SKM-1 treated with dmso at 0.1 percent for 144 hours (cell line): Measurements from ENCODE around the gene PSENEN.
"Not testable (repeated sequence)": the region's sequence is repeated elsewhere in the genome, so short reads cannot be mapped to it uniquely, and the experiment has no call there.

Source experiments
- DNase-seq: peaks from one replicate; lab custom pipeline; 2025; ENCODE audit not compliant: unreplicated experiment; lab: John Stamatoyannopoulos, UW

PSENEN gene

DNA sequence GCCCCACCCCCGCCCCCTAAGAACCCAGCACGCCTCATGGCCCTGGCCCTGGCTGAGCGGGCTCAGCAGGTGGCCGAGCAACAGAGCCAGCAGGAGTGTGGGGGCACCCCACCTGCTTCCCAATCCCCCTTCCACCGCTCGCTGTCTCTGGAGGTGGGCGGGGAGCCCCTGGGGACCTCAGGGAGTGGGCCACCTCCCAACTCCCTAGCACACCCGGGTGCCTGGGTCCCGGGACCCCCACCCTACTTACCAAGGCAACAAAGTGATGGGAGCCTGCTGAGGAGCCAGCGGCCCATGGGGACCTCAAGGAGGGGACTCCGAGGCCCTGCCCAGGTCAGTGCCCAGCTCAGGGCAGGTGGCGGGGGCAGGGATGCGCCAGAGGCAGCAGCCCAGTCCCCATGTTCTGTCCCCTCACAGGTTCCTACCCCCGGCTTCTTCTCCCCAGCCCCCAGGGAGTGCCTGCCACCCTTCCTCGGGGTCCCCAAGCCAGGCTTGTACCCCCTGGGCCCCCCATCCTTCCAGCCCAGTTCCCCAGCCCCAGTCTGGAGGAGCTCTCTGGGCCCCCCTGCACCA, 41.9 kb downstream of the PSENEN start:
- DNase-seq = no peak

- DNase-seq = no peak
Measured at GRCh38 chr19:35788205-35788960, 42.9 kb downstream of the PSENEN start.

- no peak for DNase-seq
Measured at GRCh38 chr19:35789195-35789977, 43.9 kb downstream of the PSENEN start.

- DNase-seq = no peak
Measured at GRCh38 chr19:35789978-35790944, 44.8 kb downstream of the PSENEN start.

GRCh38 chr19:35790981-35791813, 45.7 kb downstream of the PSENEN start:
- DNase-seq = no peak

- DNase-seq = no peak
Measured at GRCh38 chr19:35791814-35792279, 46.4 kb downstream of the PSENEN start.

- DNase-seq = no peak
Measured at GRCh38 chr19:35792312-35792711, 46.9 kb downstream of the PSENEN start.

DNA sequence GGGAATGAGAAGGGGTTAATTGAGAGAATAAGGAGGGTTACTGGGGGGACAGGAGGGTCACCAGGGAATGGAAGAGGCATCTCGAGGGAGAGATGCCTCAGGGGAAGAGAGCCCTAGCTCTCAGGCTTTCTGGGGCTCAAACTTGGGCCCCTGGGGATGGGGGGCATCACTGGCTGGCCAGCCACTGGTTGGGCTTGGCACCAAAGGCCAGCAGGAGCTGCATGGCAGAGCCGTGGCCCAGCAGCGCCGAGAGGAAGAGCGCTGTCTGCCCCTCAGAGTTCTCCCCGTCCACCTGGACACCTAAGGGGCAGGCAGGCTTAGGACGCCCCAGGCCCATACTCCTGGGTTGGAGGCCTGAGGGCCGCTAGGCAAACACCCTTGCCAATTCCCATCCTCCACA, 47.4 kb downstream of the PSENEN start:
- no peak for DNase-seq

DNA sequence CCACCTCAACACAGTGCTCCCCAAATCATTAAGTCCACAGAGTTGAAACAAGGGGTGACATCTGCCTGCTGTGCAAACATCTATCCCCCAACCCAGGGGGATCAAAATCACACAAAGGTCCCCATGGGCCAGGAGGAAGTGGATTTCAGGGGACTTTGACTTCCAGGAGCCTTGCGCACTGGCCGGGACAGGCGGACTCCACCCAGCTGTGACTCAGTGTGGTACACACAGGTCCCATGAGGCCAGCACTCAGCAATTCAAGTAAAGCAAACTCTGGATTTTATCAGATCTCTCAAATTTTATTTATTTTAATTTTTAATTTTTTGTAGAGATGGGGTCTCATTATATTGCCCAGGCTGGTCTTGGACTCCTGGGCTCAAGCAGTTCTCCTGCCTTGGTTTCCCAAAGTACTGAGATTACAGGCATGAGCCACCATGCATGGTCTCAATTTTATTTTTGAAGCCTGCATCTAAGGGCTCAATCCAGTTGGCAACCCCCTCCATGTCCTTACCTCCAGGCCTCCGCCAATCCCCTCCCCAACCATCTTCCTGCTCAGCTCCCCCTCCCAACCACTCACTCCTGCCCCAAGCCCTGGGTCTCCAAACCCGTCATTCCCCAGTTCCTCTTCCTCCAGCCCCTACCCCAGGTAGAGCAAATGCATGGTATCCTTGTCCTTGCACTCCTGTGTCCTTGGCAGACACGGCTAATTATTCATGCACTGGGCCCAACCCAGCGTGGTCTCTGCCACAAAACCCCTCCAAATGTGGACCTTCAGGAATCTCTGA, 48.1 kb downstream of the PSENEN start:
- no peak for DNase-seq

DNA sequence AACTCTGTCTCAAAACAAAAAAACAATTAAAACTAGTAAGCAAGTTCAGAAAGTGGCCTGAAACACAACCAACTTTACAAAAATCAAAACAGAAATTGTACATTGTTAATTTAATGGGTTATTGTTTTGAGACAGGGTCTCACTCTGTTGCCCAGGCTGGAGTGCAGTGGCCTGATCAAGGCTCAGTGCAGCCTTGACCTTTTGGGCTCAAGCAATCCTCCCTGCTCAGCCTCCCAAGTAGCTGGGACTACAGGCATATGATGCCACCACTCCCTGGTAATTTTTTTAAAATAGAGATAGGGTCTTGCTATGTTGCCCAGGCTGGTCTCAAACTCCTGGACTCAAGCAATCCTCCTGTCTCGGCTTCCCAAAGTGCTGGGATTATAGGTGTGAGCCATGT, 50.1 kb downstream of the PSENEN start:
- not testable (repeated sequence) for DNase-seq
